Muscle of back (tissue), 13 donors: Measurements from ENCODE around the gene SMARCA1. TPM values are rescaled to one million over a fixed set of nuclear protein-coding genes. Genes with fewer than 3 reads are reported as not detected.
"Not testable (repeated sequence)": the region's sequence is repeated elsewhere in the genome, so short reads cannot be mapped to it uniquely, and the experiment has no call there.

Experiments used
- DNase-seq, 3 donors: peaks; one replicate each; pipeline versions ENCODE4 v3.0.0 to v3.0.0-alpha.2; 2013
- long read RNA-seq, 9 donors: transcript quantifications; one replicate each; lab custom pipeline, GENCODE V29; 2026
- polyA plus RNA-seq, 10 donors: library from polyadenylated mRNA; unstranded; fragments of 120-200 nt; gene quantifications; one replicate each; pipeline ENCODE4 v1.2.1, GENCODE V29; 2013; ENCODE audit not compliant: insufficient read length in 10 of 10

Gene SMARCA1, protein sequence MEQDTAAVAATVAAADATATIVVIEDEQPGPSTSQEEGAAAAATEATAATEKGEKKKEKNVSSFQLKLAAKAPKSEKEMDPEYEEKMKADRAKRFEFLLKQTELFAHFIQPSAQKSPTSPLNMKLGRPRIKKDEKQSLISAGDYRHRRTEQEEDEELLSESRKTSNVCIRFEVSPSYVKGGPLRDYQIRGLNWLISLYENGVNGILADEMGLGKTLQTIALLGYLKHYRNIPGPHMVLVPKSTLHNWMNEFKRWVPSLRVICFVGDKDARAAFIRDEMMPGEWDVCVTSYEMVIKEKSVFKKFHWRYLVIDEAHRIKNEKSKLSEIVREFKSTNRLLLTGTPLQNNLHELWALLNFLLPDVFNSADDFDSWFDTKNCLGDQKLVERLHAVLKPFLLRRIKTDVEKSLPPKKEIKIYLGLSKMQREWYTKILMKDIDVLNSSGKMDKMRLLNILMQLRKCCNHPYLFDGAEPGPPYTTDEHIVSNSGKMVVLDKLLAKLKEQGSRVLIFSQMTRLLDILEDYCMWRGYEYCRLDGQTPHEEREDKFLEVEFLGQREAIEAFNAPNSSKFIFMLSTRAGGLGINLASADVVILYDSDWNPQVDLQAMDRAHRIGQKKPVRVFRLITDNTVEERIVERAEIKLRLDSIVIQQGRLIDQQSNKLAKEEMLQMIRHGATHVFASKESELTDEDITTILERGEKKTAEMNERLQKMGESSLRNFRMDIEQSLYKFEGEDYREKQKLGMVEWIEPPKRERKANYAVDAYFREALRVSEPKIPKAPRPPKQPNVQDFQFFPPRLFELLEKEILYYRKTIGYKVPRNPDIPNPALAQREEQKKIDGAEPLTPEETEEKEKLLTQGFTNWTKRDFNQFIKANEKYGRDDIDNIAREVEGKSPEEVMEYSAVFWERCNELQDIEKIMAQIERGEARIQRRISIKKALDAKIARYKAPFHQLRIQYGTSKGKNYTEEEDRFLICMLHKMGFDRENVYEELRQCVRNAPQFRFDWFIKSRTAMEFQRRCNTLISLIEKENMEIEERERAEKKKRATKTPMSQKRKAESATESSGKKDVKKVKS
- polyA plus RNA-seq = 100 to 1,000 TPM in 1 of 10 donors, 10 to 100 TPM in 9; 74.0 to 100 (median 83.4) TPM
- long read RNA-seq, donor 1, partial matches to known transcripts = 10 of 11 reads
- long read RNA-seq, donor 1, other reads (novel, unspliced or antisense) = 0 of 11 reads
- long read RNA-seq, donor 2, partial matches to known transcripts = 13 of 13 reads
- long read RNA-seq, donor 2, other reads (novel, unspliced or antisense) = 0 of 13 reads
- long read RNA-seq, donor 3 = 0 reads
- long read RNA-seq, donor 4, partial matches to known transcripts = 7 of 9 reads
- long read RNA-seq, donor 4, other reads (novel, unspliced or antisense) = 0 of 9 reads
- long read RNA-seq, donor 5, partial matches to known transcripts = 25 of 27 reads
- long read RNA-seq, donor 5, other reads (novel, unspliced or antisense) = 0 of 27 reads
- long read RNA-seq, donor 6, partial matches to known transcripts = 0 of 4 reads
- long read RNA-seq, donor 6, other reads (novel, unspliced or antisense) = 0 of 4 reads
- long read RNA-seq, donor 7, partial matches to known transcripts = 0 of 4 reads
- long read RNA-seq, donor 7, other reads (novel, unspliced or antisense) = 0 of 4 reads
- long read RNA-seq, donor 8, partial matches to known transcripts = 0 of 1 reads
- long read RNA-seq, donor 8, other reads (novel, unspliced or antisense) = 0 of 1 reads
- long read RNA-seq, donor 9 = 0 reads

- DNase-seq = peak; percentile 66 to 92 (median 77)
Observed at GRCh38 chrX:129523079-129523911, at the start of gene SMARCA1. Gene SMARCA1, minus strand, starts transcription at chrX:129523490. Its CDS starts 120 bp downstream, at chrX:129523370.

GRCh38 chrX:129572422-129572821 is 49.1 kb upstream of the SMARCA1 start:
- peak in 1 of 3 donors; percentile 12 for DNase-seq

DNA sequence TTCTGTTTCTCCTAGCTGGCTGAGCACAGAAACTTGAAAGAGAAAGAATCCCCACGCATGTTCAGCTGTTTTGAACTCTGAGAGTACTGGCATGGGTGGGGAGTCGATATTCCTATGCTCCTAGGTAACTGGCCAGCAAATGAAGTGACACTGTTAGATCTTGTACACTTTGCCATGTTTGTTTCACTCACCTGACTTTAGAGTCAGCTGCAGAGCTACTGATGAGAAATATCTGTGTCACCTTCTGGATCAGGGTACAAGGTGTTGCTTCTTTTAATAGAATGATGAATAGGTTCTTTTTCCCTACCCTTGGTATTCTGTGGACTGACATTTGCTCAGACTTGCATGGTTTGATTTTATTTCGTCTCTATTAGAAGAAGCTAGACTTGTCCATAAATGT is 45.1 kb upstream of the SMARCA1 start:
- DNase-seq = no peak

- peak in 2 of 3 donors; percentile 26 to 72 for DNase-seq
Observed at GRCh38 chrX:129566073-129566472, 42.8 kb upstream of the SMARCA1 start.

- peak; percentile 20 to 83 (median 77) for DNase-seq
Observed at GRCh38 chrX:129565046-129565650, 41.9 kb upstream of the SMARCA1 start.

DNA sequence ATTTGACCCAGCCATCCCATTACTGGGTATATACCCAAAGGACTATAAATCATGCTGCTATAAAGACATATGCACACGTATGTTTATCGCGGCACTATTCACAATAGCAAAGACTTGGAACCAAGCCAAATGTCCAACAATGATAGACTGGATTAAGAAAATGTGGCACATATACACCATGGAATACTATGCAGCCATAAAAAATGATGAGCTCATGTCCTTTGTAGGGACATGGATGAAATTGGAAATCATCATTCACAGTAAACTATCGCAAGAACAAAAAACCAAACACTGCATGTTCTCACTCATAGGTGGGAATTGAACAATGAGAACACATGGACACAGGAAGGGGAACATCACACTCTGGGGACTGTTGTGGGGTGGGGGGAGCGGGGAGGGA is 41.1 kb upstream of the SMARCA1 start:
- not testable (repeated sequence) for DNase-seq

DNA sequence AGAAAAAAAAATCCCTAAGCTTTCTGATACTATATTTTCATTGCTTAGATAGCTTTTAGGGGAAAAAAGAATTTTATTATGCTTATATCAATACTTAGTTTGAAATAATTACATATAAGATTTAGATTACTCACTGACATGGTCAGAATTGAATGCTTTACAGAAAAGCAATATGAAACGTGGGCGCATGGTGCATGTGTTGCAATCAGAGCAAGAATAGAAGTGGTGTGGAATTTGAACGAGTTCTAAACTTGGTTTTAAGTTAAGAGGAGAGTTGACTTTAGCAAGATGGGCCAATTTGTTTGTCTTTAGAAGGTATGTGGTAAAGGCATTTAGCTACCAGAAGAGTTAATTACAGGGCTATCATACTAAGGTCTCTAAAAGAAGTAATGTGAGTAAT is 38.2 kb upstream of the SMARCA1 start:
- DNase-seq = no peak

DNA sequence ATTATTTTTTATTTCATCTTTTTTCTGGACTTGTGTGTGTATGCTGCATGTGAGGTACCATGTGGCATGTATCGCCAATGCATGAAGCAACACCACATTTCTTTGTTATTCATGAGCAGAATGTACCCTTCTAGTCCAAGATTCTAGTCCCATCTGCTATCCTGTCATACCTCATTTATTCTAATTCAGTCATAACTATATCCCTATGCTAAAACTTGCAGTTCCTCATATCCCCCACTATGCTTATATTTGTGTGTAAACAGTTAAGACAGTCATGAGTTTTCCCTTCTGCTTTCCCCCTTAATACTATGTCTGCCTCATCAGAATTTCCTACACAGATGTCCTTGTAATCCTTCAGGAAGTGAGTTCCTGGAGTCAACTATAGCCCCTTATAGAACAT is 36.5 kb upstream of the SMARCA1 start:
- peak in 1 of 3 donors; percentile 29 for DNase-seq

DNA sequence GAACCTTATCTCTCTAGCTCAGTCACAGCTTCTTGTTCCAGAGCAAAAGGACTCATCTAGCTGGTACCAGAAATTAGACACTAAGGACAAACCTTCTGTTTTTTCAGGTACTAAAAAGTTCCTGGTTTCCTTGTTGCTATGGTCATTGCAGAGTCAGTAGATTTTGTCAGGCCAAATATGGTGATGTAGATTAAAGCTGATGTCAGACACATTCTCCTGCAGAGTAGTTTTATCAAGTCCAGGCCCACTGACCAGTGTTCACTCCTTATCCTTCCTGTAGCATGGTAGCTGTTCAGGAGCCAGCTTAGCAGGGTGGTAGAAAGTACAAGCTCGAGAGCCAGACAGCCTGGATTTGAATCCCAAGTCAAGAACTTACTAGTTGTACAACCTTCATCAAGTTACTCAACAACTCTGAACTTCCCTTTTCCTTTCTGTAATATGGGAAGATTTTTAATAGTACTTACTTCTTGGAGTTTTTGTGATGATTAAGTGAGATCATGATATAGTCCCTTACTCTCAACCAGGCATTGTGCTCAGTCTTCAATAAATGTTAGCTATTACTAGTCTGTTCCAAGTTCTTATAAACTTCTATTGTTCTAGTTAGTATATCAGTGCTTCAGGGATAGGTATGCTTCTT is 34.7 kb upstream of the SMARCA1 start:
- no peak for DNase-seq

DNA sequence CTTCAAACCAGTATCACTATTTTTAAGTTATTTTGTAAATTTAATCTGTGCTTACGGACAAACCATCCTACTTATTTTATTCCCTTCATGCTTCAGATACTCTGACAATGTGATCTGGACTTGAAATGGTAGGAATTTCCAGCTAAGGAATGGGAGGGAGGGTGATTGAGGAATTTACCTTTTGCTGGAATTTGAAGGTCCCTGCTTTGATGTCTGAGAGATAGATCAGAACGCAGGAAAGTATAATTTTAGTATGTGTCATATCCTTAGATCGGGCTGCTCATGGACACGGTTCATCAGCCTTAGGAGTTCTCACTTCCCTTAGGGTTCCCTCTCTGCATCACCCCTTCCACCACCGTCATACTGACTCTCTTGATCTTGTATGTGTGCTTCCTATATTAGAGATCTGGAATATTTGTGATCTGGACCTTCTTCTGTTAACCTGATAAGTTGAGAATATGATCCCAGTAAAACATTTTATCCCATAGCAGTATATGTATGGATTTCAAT is 33.6 kb upstream of the SMARCA1 start:
- no peak for DNase-seq

DNA sequence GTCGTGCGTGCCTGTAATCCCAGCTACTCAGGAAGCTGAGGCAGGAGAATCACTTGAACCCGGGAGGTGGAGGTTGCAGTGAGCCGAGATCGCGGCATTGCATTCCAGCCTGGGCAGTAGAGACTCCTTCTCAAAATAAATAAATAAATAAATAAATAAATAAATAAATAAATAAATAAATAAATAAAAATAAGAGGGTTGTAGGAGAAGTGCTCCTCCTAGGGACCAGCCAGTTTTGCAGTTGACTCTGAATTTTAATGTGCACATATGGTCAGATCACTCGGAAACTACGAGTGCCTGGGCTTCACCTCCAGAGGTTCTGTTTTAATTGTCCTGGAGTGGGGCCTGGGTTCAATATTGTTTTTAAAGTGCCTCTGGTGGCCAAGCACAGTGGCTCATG is 31.5 kb upstream of the SMARCA1 start:
- not testable (repeated sequence) for DNase-seq

- DNase-seq = no peak
Observed at GRCh38 chrX:129553619-129554288, 30.5 kb upstream of the SMARCA1 start.

DNA sequence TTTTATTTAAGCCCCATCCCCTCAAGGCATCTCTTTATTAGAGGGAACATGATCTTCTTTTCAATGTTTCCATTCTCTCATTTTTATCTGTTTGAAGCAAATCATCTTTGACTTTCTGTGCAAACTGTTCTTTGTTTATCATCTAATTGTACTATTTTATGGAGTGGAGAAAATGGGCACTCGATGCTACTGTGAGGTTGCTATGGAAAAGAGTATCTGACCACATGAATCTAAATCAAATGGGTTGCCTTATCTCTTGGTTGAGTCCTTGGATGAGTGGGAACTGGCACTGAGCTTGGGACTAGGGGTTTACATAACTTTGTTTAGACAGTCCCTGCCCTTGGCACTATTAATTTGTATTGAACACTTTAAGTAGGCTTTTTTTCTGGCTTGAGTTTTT is 25.8 kb upstream of the SMARCA1 start:
- no peak for DNase-seq

GRCh38 chrX:129545408-129545807 is 22.1 kb upstream of the SMARCA1 start:
- DNase-seq = no peak

DNA sequence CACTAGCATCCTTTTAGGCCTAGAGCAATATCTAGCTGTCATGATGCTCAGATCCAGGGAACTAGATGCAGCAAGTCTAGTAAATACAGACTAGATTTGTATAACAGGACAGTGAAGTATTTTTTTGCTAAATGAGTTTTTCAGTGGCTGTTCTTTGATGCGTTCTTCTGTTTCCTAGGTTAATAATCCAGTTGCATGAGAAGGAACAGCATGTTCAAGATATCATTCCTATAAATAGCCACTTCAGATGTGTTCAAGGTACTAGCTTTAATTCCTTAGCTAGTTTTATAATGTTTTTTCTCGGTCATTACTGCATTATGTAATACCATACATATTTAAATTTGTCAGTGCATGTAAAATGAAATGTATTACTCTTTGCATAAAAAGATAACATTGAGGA is 21.5 kb upstream of the SMARCA1 start:
- DNase-seq = no peak

GRCh38 chrX:129540722-129541184 is 17.5 kb upstream of the SMARCA1 start:
- peak in 1 of 3 donors; percentile 42 for DNase-seq

GRCh38 chrX:129540068-129540653 is 16.9 kb upstream of the SMARCA1 start, which contains the start of gene OCRL:
Gene OCRL, plus strand, starts transcription at chrX:129540259. Its CDS starts 181 bp downstream, at chrX:129540440.
- DNase-seq = peak; percentile 41 to 85 (median 75)
